Measurements from ENCODE around the gene TBC1D4.

The TBC1D4 gene

DNA sequence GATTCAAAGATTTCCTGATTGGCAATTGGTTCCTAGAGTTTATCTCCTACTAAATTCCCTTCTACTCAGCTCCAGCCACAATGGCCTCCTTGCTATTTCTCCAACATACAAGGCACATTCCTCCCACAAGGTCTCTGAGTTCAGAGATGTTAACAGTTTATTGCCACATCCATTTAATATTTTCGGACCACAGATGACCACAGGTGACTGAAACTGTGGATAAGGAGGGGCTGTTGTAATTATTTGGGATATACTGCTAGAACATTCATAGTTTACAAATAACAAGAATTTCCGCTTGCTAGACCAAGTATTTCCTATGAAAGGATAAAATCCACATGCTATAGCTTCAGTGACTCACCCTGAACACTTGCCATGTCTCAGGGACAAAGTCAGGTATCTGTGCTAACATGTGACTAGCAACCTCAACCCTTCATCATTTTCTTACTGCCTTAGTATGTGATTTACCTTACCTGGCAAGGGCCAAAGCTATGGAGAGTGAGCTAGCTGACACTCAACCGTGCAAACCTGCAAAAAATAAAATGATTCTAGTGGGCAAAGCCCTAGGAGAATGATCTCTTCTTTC is 117.7 kb downstream of the TBC1D4 start:
- no peak for TF ChIP-seq POLR2AphosphoS5 (IDR thresholded peaks at IDR 0.05; ENCODE audit: low read depth, low read length)
- TF ChIP-seq, protein P1, sequence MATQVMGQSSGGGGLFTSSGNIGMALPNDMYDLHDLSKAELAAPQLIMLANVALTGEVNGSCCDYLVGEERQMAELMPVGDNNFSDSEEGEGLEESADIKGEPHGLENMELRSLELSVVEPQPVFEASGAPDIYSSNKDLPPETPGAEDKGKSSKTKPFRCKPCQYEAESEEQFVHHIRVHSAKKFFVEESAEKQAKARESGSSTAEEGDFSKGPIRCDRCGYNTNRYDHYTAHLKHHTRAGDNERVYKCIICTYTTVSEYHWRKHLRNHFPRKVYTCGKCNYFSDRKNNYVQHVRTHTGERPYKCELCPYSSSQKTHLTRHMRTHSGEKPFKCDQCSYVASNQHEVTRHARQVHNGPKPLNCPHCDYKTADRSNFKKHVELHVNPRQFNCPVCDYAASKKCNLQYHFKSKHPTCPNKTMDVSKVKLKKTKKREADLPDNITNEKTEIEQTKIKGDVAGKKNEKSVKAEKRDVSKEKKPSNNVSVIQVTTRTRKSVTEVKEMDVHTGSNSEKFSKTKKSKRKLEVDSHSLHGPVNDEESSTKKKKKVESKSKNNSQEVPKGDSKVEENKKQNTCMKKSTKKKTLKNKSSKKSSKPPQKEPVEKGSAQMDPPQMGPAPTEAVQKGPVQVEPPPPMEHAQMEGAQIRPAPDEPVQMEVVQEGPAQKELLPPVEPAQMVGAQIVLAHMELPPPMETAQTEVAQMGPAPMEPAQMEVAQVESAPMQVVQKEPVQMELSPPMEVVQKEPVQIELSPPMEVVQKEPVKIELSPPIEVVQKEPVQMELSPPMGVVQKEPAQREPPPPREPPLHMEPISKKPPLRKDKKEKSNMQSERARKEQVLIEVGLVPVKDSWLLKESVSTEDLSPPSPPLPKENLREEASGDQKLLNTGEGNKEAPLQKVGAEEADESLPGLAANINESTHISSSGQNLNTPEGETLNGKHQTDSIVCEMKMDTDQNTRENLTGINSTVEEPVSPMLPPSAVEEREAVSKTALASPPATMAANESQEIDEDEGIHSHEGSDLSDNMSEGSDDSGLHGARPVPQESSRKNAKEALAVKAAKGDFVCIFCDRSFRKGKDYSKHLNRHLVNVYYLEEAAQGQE (IDR thresholded peaks at IDR 0.05; ENCODE audit: insufficient read depth in 1 of 2, low read depth in 2 of 2, low read length in 2 of 2): no peak
- TF ChIP-seq FOXP2 (optimal IDR thresholded peaks at IDR 0.05; ENCODE audit: borderline replicate concordance, extremely low read depth, extremely low read length, insufficient read depth): no peak
- TF ChIP-seq TAF1 (IDR thresholded peaks at IDR 0.05; ENCODE audit: borderline replicate concordance, insufficient read depth, low read length): no peak

DNA sequence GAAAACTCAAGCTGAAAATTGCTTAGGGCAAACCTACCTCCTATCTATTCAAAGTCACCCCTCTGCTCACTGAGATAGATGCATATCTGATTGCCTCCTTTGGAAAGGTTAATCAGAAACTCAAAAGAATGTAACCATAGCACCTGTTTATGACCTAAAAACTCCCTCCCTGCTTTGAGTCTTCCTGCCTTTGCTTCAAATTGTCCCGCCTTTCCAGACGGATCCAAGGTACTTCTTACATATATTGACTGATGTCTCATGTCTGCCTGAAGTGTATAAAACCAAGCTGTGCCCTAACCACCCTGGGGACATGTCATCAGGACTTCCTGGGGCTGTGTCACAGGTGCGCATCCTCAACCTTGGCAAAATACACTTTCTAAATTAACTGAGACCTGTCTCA is 118.6 kb downstream of the TBC1D4 start:
- TF ChIP-seq FOXP2 (optimal IDR thresholded peaks at IDR 0.05; ENCODE audit: borderline replicate concordance, extremely low read depth, extremely low read length, insufficient read depth): no peak
- TF ChIP-seq POLR2AphosphoS5 (IDR thresholded peaks at IDR 0.05; ENCODE audit: low read depth, low read length): no peak
- TF ChIP-seq, protein P1 (IDR thresholded peaks at IDR 0.05; ENCODE audit: insufficient read depth in 1 of 2, low read depth in 2 of 2, low read length in 2 of 2): no peak
- TF ChIP-seq TAF1 (IDR thresholded peaks at IDR 0.05; ENCODE audit: borderline replicate concordance, insufficient read depth, low read length): no peak
- no peak for TF ChIP-seq SIN3A (IDR thresholded peaks at IDR 0.05; ENCODE audit: borderline replicate concordance, insufficient read depth, low read length)

DNA sequence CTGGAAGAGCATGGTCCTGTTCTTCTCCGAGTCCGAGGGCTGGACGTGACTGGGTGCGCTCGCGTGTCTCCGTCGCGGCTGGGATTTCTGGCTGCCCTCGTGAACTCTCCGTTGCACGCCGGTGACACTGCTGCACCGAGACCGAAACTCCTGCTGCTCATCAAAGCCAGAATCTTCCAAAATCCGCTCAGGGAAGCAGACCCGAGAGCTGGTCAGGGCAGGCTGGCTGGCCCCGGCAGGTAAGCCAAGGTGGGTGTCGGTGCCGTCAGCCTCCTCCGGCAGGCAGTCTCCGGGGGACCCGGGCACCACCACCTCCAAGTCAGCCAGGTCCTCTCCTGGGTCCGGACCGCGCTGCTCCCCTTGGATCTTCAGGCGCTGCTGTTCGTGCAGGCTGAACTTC is 119.9 kb downstream of the TBC1D4 start:
- no peak for TF ChIP-seq SIN3A (IDR thresholded peaks at IDR 0.05; ENCODE audit: borderline replicate concordance, insufficient read depth, low read length)
- no peak for TF ChIP-seq TAF1 (IDR thresholded peaks at IDR 0.05; ENCODE audit: borderline replicate concordance, insufficient read depth, low read length)
- TF ChIP-seq POLR2AphosphoS5 (IDR thresholded peaks at IDR 0.05; ENCODE audit: low read depth, low read length): no peak
- no peak for TF ChIP-seq FOXP2 (optimal IDR thresholded peaks at IDR 0.05; ENCODE audit: borderline replicate concordance, extremely low read depth, extremely low read length, insufficient read depth)
- TF ChIP-seq, protein P1 (IDR thresholded peaks at IDR 0.05; ENCODE audit: insufficient read depth in 1 of 2, low read depth in 2 of 2, low read length in 2 of 2): no peak

DNA sequence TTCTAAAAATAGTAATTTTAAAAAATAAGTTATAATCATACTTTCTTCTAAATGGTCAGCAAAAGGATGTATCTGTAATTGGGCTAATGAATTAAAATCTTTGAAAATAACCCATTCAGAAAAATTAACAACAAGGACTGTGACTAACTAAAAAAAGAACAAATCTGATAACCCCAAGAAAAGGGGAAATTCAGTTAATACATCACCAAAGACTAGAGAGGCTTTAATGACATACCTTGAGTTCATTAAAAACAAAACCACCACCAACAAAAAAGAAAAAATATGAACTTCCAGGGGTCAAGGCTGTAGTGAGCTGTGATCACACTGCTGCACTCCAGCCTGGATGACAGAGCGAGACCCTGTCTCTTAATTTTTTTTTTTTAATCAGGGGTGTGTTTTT is 121.8 kb downstream of the TBC1D4 start:
- TF ChIP-seq POLR2AphosphoS5 (IDR thresholded peaks at IDR 0.05; ENCODE audit: low read depth, low read length): no peak
- TF ChIP-seq, protein P1 (IDR thresholded peaks at IDR 0.05; ENCODE audit: insufficient read depth in 1 of 2, low read depth in 2 of 2, low read length in 2 of 2): no peak
- TF ChIP-seq FOXP2 (optimal IDR thresholded peaks at IDR 0.05; ENCODE audit: borderline replicate concordance, extremely low read depth, extremely low read length, insufficient read depth): no peak
- no peak for TF ChIP-seq TAF1 (IDR thresholded peaks at IDR 0.05; ENCODE audit: borderline replicate concordance, insufficient read depth, low read length)
- no peak for TF ChIP-seq SIN3A (IDR thresholded peaks at IDR 0.05; ENCODE audit: borderline replicate concordance, insufficient read depth, low read length)

DNA sequence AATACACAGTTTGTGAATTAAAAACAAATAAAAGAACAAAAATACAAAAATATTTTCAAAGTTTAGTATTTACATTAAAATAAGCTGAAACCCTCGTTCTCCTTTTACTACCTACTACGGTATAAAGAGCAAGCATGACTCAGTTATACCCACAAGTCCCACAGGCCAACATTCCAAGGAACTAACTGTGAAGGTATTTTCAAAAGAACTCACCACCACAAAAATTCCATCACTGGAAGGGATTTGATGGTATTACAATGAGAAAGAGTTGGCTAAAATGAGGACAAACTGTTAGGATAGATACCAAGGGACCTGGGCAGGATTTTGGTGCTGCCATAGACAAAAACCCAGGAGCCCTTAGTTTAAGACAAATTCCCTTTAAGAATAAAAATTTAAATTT is 122.7 kb downstream of the TBC1D4 start:
- TF ChIP-seq POLR2AphosphoS5 (IDR thresholded peaks at IDR 0.05; ENCODE audit: low read depth, low read length) (no peak), SIN3A (IDR thresholded peaks at IDR 0.05; ENCODE audit: borderline replicate concordance, insufficient read depth, low read length) (no peak), FOXP2 (optimal IDR thresholded peaks at IDR 0.05; ENCODE audit: borderline replicate concordance, extremely low read depth, extremely low read length, insufficient read depth) (no peak), TAF1 (IDR thresholded peaks at IDR 0.05; ENCODE audit: borderline replicate concordance, insufficient read depth, low read length) (no peak)
- TF ChIP-seq, protein P1 (IDR thresholded peaks at IDR 0.05; ENCODE audit: insufficient read depth in 1 of 2, low read depth in 2 of 2, low read length in 2 of 2): no peak
